ENCODE measurements around the gene TP73. TPM values are rescaled to one million over a fixed set of nuclear protein-coding genes. Genes with fewer than 3 reads are reported as not detected.
A peak's percentile ranks its signal among the peaks of the same experiment; 100 is the strongest.
"Not testable (repeated sequence)": the region's sequence is repeated elsewhere in the genome, so short reads cannot be mapped to it uniquely, and the experiment has no call there.

Gene TP73
- total RNA-seq, 2 donors from 2014 or later = 0.29 to 0.42 TPM

DNA sequence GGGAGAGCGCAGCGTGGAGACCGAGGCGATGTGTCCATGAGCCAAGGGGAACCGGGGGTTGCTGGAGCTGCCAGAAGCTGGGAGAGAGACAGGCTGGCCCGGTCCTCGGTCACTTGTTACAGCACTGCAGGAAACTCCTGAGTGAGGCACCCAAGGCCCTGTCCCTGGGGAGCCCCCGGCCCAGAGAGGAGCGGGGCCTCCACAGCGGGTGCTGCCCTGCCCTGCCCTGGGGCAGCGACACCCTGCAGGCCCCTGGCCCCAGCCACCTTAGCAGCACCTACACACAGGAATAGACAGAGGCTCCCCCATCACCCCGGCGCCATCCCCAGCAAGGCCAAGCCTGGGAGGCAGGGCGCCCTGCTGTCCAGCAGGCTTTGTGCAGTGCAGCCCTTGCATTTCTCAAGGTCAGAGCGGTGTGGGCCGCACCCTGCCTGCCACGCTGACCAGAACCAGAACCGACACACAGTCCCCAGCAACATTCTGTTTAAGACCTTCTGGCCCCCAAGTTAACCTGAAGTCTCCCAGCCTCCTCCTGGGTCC is 34.4 kb upstream of the TP73 start:
- Histone ChIP-seq H3K9ac (ENCODE audit: low read depth in 2 of 2, low read length in 2 of 2) (no peak overlapping the region), H3K36me3 (no peaks in the 10 kb centered on the region), H3K4me3 (no peak overlapping the region), H3K9me3 (no peaks in the 10 kb centered on the region), H3K27ac (no peak overlapping the region), H3K27me3 (no peaks in the 10 kb centered on the region), H3K4me1 (no peaks in the 10 kb centered on the region)
- intact Hi-C loops (cut with DNase I) = loop anchor here (2.0 to 5.0 kb wide), 2 partner anchors 51 to 125 kb away; no protein-coding TSS in a partner anchor
- DNase-seq = no peak
- TF ChIP-seq, protein P1, sequence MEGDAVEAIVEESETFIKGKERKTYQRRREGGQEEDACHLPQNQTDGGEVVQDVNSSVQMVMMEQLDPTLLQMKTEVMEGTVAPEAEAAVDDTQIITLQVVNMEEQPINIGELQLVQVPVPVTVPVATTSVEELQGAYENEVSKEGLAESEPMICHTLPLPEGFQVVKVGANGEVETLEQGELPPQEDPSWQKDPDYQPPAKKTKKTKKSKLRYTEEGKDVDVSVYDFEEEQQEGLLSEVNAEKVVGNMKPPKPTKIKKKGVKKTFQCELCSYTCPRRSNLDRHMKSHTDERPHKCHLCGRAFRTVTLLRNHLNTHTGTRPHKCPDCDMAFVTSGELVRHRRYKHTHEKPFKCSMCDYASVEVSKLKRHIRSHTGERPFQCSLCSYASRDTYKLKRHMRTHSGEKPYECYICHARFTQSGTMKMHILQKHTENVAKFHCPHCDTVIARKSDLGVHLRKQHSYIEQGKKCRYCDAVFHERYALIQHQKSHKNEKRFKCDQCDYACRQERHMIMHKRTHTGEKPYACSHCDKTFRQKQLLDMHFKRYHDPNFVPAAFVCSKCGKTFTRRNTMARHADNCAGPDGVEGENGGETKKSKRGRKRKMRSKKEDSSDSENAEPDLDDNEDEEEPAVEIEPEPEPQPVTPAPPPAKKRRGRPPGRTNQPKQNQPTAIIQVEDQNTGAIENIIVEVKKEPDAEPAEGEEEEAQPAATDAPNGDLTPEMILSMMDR (IDR thresholded peaks at IDR 0.05) = no peak

DNA sequence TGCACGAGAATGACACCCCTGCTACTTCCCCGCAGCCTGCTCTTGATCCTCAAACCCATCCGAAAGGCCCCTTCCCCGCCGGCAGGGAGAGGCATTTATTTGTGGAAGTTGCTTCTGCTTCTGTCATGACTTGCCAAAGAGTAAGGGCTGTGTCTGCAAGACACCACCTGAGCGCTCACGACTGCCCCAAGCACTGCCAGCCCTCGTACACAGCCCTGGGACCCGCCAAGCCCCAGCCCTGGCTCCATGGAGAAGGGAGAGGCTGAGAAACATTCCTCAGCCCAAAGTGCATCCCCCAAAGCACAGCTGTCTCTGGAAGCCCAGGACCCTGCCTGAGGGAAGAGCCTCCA is 33.8 kb upstream of the TP73 start:
- Histone ChIP-seq H3K9me3 (no peaks in the 10 kb centered on the region), H3K27me3 (no peaks in the 10 kb centered on the region), H3K4me1 (no peaks in the 10 kb centered on the region), H3K36me3 (no peaks in the 10 kb centered on the region), H3K9ac (ENCODE audit: low read depth in 2 of 2, low read length in 2 of 2) (no peak overlapping the region), H3K27ac (no peak overlapping the region), H3K4me3 (no peak overlapping the region)
- intact Hi-C loops (cut with DNase I) = loop anchor here (2.0 to 5.0 kb wide), 2 partner anchors 51 to 126 kb away; no protein-coding TSS in a partner anchor
- TF ChIP-seq, protein P1 (IDR thresholded peaks at IDR 0.05) = no peak
- DNase-seq = no peak

DNA sequence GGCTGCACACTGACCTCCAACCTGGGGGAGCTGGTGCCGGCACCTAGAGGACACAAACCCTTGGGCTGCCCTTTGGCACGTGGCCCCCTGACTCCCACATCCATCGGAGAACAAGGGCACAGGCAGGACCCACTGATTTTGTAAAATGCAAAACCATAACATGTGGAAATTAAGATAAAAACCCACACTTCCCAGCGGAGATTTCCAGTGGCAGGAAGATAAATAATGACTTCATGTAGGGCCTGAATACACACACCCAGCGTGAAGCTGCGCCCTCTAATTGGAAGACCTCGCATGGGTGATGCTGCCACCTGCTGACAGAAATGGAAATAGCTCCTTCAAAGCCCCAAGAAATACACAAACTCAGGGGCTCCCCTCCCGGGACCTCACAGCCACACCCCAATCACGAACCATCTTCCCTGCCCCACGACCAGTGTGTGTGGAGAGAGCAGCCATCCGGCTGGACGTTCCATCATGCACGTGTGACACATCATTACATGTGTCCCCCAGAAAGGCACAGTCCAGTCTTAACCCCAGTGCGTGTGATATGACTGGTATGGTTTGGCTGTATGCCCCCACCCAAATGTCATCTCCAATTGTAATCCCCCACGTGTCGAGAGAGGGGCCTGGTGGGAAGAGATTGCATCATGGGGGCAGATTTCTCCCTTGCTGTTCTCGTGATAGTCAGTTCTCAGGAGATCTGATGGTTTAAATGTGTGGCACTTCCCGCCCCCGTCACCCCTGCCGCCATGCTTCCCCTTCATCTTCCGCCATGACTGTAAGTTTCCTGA is 33.2 kb upstream of the TP73 start:
- H3K27me3 ChIP-seq = no peaks in the 10 kb centered on the region
- no peaks in the 10 kb centered on the region for H3K4me1 ChIP-seq
- TF ChIP-seq, protein P1 (IDR thresholded peaks at IDR 0.05) = peak; percentile 84
- no peak overlapping the region for H3K9ac ChIP-seq (ENCODE audit: low read depth in 2 of 2, low read length in 2 of 2)
- peak; percentile 79 for DNase-seq
- no peaks in the 10 kb centered on the region for H3K36me3 ChIP-seq
- intact Hi-C loops (cut with DNase I) = loop anchor here (2.0 to 5.0 kb wide), 2 partner anchors 52 to 126 kb away; no protein-coding TSS in a partner anchor
- H3K27ac ChIP-seq = no peak overlapping the region
- no peak overlapping the region for H3K4me3 ChIP-seq
- H3K9me3 ChIP-seq = no peaks in the 10 kb centered on the region

DNA sequence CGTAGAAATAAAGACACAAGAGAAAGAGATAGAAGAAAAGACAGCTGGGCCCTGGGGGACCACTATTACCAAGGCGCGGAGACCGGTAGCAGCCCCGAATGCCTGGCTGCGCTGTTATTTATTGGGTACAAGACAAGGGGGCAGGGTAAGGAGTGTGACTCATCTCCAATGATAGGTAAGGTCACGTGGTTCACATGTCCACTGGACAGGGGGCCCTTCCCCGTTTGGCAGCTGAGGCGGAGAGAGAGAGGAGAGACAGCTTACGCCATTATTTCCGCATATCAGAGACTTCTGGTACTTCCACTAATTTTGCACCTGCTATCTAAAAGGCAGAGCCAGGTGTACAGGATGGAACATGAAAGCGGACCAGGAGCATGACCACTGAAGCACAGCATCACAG is 31.6 kb upstream of the TP73 start:
- Histone ChIP-seq H3K4me1 (peaks cover 1% of the 10 kb centered on the region), H3K27ac (no peak overlapping the region), H3K9me3 (no peaks in the 10 kb centered on the region), H3K4me3 (no peak overlapping the region), H3K27me3 (no peaks in the 10 kb centered on the region), H3K9ac (ENCODE audit: low read depth in 2 of 2, low read length in 2 of 2) (no peak overlapping the region), H3K36me3 (no peaks in the 10 kb centered on the region)
- TF ChIP-seq, protein P1 (IDR thresholded peaks at IDR 0.05) = no peak
- no peak for DNase-seq
- intact Hi-C loops (cut with DNase I) = no loop called here

DNA sequence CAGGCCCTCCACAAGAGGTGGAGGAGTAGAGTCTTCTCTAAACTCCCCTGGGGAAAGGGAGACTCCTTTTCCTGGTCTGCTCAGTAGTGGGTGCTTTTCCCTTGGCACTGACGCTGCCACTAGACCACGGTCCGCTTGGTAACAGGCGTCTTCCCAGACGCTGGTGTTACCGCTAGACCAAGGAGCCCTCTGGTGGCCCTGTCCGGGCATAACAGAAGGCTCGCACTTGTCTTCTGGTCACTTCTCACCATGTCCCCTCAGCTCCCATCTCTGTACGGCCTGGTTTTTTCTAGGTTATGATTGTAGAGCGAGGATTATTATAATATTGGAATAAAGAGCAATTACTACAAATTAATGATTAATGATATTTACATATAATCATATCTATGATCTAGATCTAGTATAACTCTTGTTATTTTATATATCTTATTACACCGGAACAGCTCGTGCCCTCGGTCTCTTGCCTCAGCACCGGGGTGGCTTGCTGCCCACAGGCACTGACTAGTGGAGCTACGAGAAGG is 31.1 kb upstream of the TP73 start:
- H3K9ac ChIP-seq (ENCODE audit: low read depth in 2 of 2, low read length in 2 of 2); H3K36me3 ChIP-seq; H3K27ac ChIP-seq; H3K4me1 ChIP-seq; intact Hi-C loops (cut with DNase I); H3K27me3 ChIP-seq; H3K9me3 ChIP-seq; H3K4me3 ChIP-seq; DNase-seq: not testable (repeated sequence)

DNA sequence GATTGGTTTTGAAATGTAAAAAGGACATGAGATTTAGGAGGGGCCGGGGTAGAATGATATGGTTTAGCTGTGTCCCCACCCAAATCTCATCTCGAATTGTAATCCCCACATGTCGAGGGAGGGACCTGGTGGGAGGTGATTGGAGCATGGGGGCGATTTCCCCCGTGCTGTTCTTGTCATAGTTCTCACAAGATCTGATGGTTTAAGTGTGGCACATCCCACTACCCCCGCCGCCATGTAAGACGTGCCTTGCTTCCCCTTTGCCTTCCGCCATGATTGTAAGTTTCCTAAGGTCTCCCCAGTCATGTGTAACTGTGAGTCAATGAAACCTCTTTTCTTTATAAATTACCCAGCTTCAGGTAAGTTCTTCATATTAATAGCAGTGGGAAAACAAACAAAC is 30.2 kb upstream of the TP73 start:
- H3K4me3 ChIP-seq; H3K36me3 ChIP-seq; H3K27me3 ChIP-seq; H3K9me3 ChIP-seq; DNase-seq; H3K4me1 ChIP-seq; H3K27ac ChIP-seq; intact Hi-C loops (cut with DNase I); H3K9ac ChIP-seq (ENCODE audit: low read depth in 2 of 2, low read length in 2 of 2): not testable (repeated sequence)

All from colonic mucosa (tissue), 4 donors.